BE2C (cell line): ENCODE data around the gene DCLK1.

Source experiments
- DNase-seq: peaks from one replicate; pipeline ENCODE4 v3.0.0-alpha.2; 2020
- H3K27me3 ChIP-seq: fragments of 250-450 bp; sonication (Bioruptor Pico); 2 replicates; pipeline ENCODE4 v1.5.1; 2020; ENCODE audit warnings: mild to moderate bottlenecking
- H3K36me3 ChIP-seq: fragments of 250-450 bp; sonication (Bioruptor Pico); 2 replicates; pipeline ENCODE4 v1.5.1; 2020; ENCODE audit warnings: mild to moderate bottlenecking
- H3K4me1 ChIP-seq: fragments of 250-450 bp; sonication (Bioruptor Pico); 2 replicates; pipeline ENCODE4 v1.5.1; 2020
- H3K4me3 ChIP-seq: 2 replicates; pipeline ENCODE4 v1.5.1; 2011; ENCODE audit warnings: low read depth, low read length
- H3K9me3 ChIP-seq: fragments of 250-450 bp; sonication (Bioruptor Pico); 2 replicates; pipeline ENCODE4 v1.5.1; 2020
- CTCF ChIP-seq: IDR thresholded peaks from 2 replicates; pipeline ENCODE4 v1.5.1; 2012; ENCODE audit warnings: mild to moderate bottlenecking, low read depth, low read length

The DCLK1 gene

GRCh38 chr13:35765941-35766340 is 365.2 kb downstream of the DCLK1 start:
- no peaks in the 10 kb centered on the region for H3K9me3 ChIP-seq
- no peak overlapping the region for H3K4me3 ChIP-seq
- no peaks in the 10 kb centered on the region for H3K27me3 ChIP-seq
- no peak for TF ChIP-seq CTCF
- H3K36me3 ChIP-seq = no peaks in the 10 kb centered on the region
- DNase-seq = no peak
- peaks cover 5% of the 10 kb centered on the region for H3K4me1 ChIP-seq

- H3K27me3 ChIP-seq = no peaks in the 10 kb centered on the region
- H3K36me3 ChIP-seq = no peaks in the 10 kb centered on the region
- peaks cover 5% of the 10 kb centered on the region for H3K4me1 ChIP-seq
- no peak for DNase-seq
- TF ChIP-seq CTCF = no peak
- no peaks in the 10 kb centered on the region for H3K9me3 ChIP-seq
- H3K4me3 ChIP-seq = no peak overlapping the region
Observed at GRCh38 chr13:35765366-35765765, 365.8 kb downstream of the DCLK1 start.

GRCh38 chr13:35764326-35765015 is 366.7 kb downstream of the DCLK1 start:
- TF ChIP-seq CTCF = no peak
- Histone ChIP-seq H3K36me3 (no peaks in the 10 kb centered on the region), H3K4me3 (no peak overlapping the region), H3K4me1 (peaks cover 5% of the 10 kb centered on the region), H3K9me3 (no peaks in the 10 kb centered on the region), H3K27me3 (no peaks in the 10 kb centered on the region)
- no peak for DNase-seq

- Histone ChIP-seq H3K4me3 (no peak overlapping the region), H3K4me1 (peaks cover 12% of the 10 kb centered on the region), H3K36me3 (no peaks in the 10 kb centered on the region), H3K9me3 (no peaks in the 10 kb centered on the region; the same call in 1 of the 2 replicates), H3K27me3 (no peaks in the 10 kb centered on the region)
- no peak for TF ChIP-seq CTCF
- no peak for DNase-seq
Observed at GRCh38 chr13:35763782-35764123, 367.4 kb downstream of the DCLK1 start.

GRCh38 chr13:35763060-35763781 is 368.0 kb downstream of the DCLK1 start:
- Histone ChIP-seq H3K9me3 (no peaks in the 10 kb centered on the region; the same call in 1 of the 2 replicates), H3K4me3 (no peak overlapping the region), H3K4me1 (peaks cover 13% of the 10 kb centered on the region), H3K27me3 (no peaks in the 10 kb centered on the region), H3K36me3 (no peaks in the 10 kb centered on the region)
- no peak for TF ChIP-seq CTCF
- no peak for DNase-seq

- Histone ChIP-seq H3K36me3 (no peaks in the 10 kb centered on the region), H3K4me3 (no peak overlapping the region), H3K9me3 (no peaks in the 10 kb centered on the region; the same call in 1 of the 2 replicates), H3K4me1 (peaks cover 9% of the 10 kb centered on the region), H3K27me3 (no peaks in the 10 kb centered on the region)
- TF ChIP-seq CTCF = no peak
- DNase-seq = no peak
Observed at GRCh38 chr13:35761440-35762252, 369.5 kb downstream of the DCLK1 start.
